Upper lobe of left lung (tissue), 6 donors: ENCODE data around the gene LAMP2. TPM values are rescaled to one million over a fixed set of nuclear protein-coding genes. Genes with fewer than 3 reads are reported as not detected.

Source experiments
- ATAC-seq, 2 donors: fragments of 200-7000 bp; cut with Tn5 transposase; one replicate each; pipeline ENCODE4 v1.9.1; 2022; ENCODE audit warnings: mild to moderate bottlenecking in 2 of 2, moderate library complexity in 2 of 2; ENCODE audit not compliant: low FRiP score in 2 of 2
- DNase-seq, 2 donors: peaks; one replicate each; pipeline ENCODE4 v3.0.0-alpha.2; 2019 to 2020
- H3K27ac ChIP-seq, 4 donors: fragments of 200-600 bp; sonication (generic); one replicate each; pipeline ENCODE4 v1.5.1; 2016 to 2019
- H3K27me3 ChIP-seq, 4 donors: fragments of 200-600 bp; sonication (generic); one replicate each; pipeline ENCODE4 v1.5.1; 2017 to 2019
- H3K36me3 ChIP-seq, 4 donors: fragments of 200-600 bp; sonication (generic); one replicate each; pipeline ENCODE4 v1.5.1; 2016 to 2019
- H3K4me1 ChIP-seq, 4 donors: fragments of 200-600 bp; sonication (generic); one replicate each; pipeline ENCODE4 v1.5.1; 2018 to 2019
- H3K4me3 ChIP-seq, 4 donors: fragments of 200-600 bp; sonication (generic); one replicate each; pipeline ENCODE4 v1.5.1; 2017 to 2019; ENCODE audit warnings: mild to moderate bottlenecking in 2 of 4, moderate library complexity in 1 of 4
- H3K9me3 ChIP-seq, 4 donors: fragments of 200-600 bp; sonication (generic); one replicate each; pipeline ENCODE4 v1.5.1; 2018 to 2019
- EP300 ChIP-seq, 4 donors: sonication (generic); formaldehyde crosslinking; IDR thresholded peaks; one replicate each; pipeline ENCODE4 v1.5.1; 2017; ENCODE audit warnings: antibody characterized with exemption in 4 of 4, control low read depth in 2 of 4
- POLR2A ChIP-seq, 4 donors: fragments of 450-650 bp; IDR thresholded peaks; one replicate each; pipeline ENCODE4 v1.5.1; 2016 to 2017; ENCODE audit warnings: antibody characterized with exemption in 4 of 4, mild to moderate bottlenecking in 2 of 4
- POLR2AphosphoS5 ChIP-seq, 2 donors: sonication (generic); formaldehyde crosslinking; IDR thresholded peaks; one replicate each; pipeline ENCODE4 v1.5.1; 2017; ENCODE audit warnings: antibody characterized with exemption in 2 of 2
- WGBS, 2 donors: methylation state at CpG; one replicate each; pipeline ENCODE4 v1.1.5; 2017 to 2018; 5-methylcytosine and 5-hydroxymethylcytosine counted together
- total RNA-seq, 6 donors: library from RNA; depleted of rRNA in 4 of 6; stranded (reverse); fragments of >200 nt in 4 of 6; gene quantifications; one replicate each; pipeline versions ENCODE4 v1.1.0 to v1.2.1, GENCODE V29; 2016 to 2021
- TF ChIP-seq, protein P1 (sequence below), 6 experiments: fragments of 450-650 bp in 4 of 6; fragments of 200-600 bp in 2 of 6; sonication (generic) in 2 of 6; IDR thresholded peaks; one replicate each; pipeline ENCODE4 v1.5.1; 2016 to 2019; ENCODE audit warnings: antibody characterized with exemption in 6 of 6
- donor health status: DM: no; HTN: no; CAD: no; lungs with moderate emphysema.
- donor health status: DM: no; HTN: yes; CAD: no; lungs with severe emphysema.

The LAMP2 gene
- total RNA-seq, 6 donors from 2014 or later: 28.0 to 145 (median 125) TPM

DNA sequence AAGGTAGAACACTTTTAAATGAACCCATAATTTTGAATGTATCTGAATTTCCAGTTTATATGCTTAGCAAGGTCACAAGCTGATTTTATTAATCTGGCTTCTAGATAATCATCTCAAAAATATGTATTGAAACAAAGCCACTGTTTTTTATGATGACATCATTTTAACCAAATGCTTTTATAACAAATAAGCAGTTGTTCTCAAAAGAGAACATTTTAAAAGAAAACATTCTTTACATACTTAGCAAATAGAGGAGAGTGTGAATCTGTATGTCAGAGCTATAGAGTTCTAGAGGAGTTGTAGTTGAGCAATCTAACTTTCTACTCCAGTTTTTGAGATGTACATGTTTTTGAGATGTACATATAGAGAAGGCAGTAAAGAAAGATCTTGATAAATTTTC is 42.5 kb downstream of the LAMP2 start:
- TF ChIP-seq POLR2A (IDR thresholded peaks at IDR 0.05) (no peak), EP300 (IDR thresholded peaks at IDR 0.05) (no peak), POLR2AphosphoS5 (IDR thresholded peaks at IDR 0.05) (no peak)
- TF ChIP-seq, protein P1, sequence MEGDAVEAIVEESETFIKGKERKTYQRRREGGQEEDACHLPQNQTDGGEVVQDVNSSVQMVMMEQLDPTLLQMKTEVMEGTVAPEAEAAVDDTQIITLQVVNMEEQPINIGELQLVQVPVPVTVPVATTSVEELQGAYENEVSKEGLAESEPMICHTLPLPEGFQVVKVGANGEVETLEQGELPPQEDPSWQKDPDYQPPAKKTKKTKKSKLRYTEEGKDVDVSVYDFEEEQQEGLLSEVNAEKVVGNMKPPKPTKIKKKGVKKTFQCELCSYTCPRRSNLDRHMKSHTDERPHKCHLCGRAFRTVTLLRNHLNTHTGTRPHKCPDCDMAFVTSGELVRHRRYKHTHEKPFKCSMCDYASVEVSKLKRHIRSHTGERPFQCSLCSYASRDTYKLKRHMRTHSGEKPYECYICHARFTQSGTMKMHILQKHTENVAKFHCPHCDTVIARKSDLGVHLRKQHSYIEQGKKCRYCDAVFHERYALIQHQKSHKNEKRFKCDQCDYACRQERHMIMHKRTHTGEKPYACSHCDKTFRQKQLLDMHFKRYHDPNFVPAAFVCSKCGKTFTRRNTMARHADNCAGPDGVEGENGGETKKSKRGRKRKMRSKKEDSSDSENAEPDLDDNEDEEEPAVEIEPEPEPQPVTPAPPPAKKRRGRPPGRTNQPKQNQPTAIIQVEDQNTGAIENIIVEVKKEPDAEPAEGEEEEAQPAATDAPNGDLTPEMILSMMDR (IDR thresholded peaks at IDR 0.05): no peak
- no peaks in the 10 kb centered on the region for H3K27me3 ChIP-seq
- no peak for DNase-seq
- no peak overlapping the region for H3K27ac ChIP-seq
- no peak for ATAC-seq
- H3K4me1 ChIP-seq: peaks cover 0 to 9% (median 0%) of the 10 kb centered on the region in 4 donors
- H3K4me3 ChIP-seq: no peak overlapping the region
- H3K9me3 ChIP-seq: no peaks in the 10 kb centered on the region
- H3K36me3 ChIP-seq: no peaks in the 10 kb centered on the region

DNA sequence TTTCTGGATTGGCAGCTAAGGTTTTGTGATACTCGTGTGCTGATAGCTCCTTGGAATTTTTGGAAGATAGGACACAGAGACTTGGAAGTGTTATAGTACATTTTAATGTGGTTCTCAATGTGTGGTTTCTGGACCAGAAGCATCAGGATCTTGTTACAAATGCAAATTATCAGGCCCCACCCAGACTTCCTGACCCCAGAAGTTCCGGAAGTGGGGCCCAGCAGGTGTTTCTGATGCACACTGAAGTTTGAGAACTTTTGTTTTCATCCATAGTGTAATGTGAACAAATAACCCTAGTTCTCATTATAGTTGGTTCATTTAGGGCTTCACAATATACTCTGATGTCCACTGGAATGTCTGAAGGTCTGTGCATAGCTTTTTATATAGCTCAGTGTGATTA is 49.6 kb downstream of the LAMP2 start:
- no peak for DNase-seq
- Histone ChIP-seq H3K9me3 (no peaks in the 10 kb centered on the region), H3K4me3 (no peak overlapping the region), H3K27ac (no peak overlapping the region), H3K4me1 (no peaks in the 10 kb centered on the region), H3K36me3 (no peaks in the 10 kb centered on the region), H3K27me3 (no peaks in the 10 kb centered on the region)
- 33 to 38% methylated on average over 1 to 2 of the region's 2 CpGs for WGBS, 2 donors
- no peak for ATAC-seq
- TF ChIP-seq POLR2A (IDR thresholded peaks at IDR 0.05) (no peak), POLR2AphosphoS5 (IDR thresholded peaks at IDR 0.05) (no peak), EP300 (IDR thresholded peaks at IDR 0.05) (no peak)
- TF ChIP-seq, protein P1 (IDR thresholded peaks at IDR 0.05): no peak

DNA sequence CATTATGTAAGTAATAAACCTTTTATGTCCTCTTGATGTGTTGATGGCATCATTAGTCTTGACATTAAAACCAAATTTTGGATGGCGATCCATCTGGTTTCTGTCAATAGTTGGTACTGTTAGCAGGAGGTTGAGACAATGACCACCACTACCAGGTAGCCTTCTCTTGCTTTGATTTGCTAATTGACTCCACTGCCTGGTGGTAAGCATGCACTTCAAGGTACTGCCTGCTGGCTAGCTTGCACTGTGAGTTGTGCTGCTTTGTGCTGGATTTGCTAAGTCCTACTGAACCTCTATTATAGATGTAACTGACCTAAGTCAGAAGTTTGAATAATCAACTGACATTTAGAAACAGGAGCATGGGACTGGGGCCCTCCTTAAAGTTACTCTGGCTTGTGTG is 60.9 kb downstream of the LAMP2 start:
- Histone ChIP-seq H3K4me3 (no peak overlapping the region), H3K27me3 (no peaks in the 10 kb centered on the region), H3K9me3 (no peaks in the 10 kb centered on the region), H3K27ac (no peak overlapping the region), H3K4me1 (no peaks in the 10 kb centered on the region), H3K36me3 (no peaks in the 10 kb centered on the region)
- DNase-seq: no peak
- WGBS, 2 donors: 89 to 100% methylated on average over 1 of the region's 1 CpG
- ATAC-seq: no peak
- TF ChIP-seq EP300 (IDR thresholded peaks at IDR 0.05) (no peak), POLR2A (IDR thresholded peaks at IDR 0.05) (no peak), POLR2AphosphoS5 (IDR thresholded peaks at IDR 0.05) (no peak)
- TF ChIP-seq, protein P1 (IDR thresholded peaks at IDR 0.05): no peak

DNA sequence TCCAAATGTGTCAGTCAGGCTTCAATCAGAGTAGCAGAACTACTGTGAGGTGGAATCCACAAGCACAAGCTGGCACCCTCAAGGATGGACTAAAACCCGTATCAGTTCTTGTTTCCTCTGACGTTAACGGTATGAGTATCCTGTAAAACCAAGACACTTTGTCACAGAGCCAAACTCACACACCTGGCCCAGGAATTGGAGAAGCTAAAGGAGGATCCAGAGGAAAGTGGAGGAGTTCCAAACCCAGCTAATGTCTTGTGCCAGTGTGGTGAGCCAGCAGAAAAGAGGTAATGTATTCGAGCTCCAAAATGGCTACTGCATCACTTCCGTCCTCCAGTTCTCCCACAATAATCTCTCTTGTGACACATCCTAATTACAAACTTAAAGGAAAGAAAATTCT is 62.5 kb downstream of the LAMP2 start:
- TF ChIP-seq POLR2A (IDR thresholded peaks at IDR 0.05) (no peak), EP300 (IDR thresholded peaks at IDR 0.05) (no peak), POLR2AphosphoS5 (IDR thresholded peaks at IDR 0.05) (no peak)
- TF ChIP-seq, protein P1 (IDR thresholded peaks at IDR 0.05): no peak
- no peaks in the 10 kb centered on the region for H3K36me3 ChIP-seq
- no peaks in the 10 kb centered on the region for H3K27me3 ChIP-seq
- no peak overlapping the region for H3K27ac ChIP-seq
- H3K9me3 ChIP-seq: no peaks in the 10 kb centered on the region
- no peak overlapping the region for H3K4me3 ChIP-seq
- H3K4me1 ChIP-seq: no peaks in the 10 kb centered on the region
- 70 to 84% methylated on average over 5 of the region's 5 CpGs for WGBS, 2 donors
- ATAC-seq (no peak), DNase-seq (no peak)

DNA sequence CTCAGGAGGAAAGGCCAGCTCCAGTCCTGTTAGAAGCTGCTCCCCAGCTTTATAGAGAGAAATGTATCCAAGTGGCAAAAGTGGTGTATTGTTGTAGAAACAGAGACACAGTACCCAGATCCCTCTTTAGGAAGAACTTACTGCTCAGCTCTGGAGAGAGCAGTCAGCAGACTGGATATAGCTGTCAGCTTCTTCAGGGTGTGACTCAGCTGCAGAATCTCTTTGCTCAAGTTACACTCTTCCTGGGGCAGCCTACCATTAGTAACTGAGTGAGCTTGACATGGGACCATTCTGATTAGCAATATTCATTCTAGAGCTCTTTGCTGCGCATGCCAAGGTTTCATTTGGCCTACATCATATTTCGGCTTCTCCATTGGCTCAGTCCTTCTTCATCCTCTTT is 66.7 kb downstream of the LAMP2 start:
- no peaks in the 10 kb centered on the region for H3K27me3 ChIP-seq
- ATAC-seq: no peak
- 94 to 96% methylated on average over 2 of the region's 2 CpGs for WGBS, 2 donors
- no peaks in the 10 kb centered on the region for H3K36me3 ChIP-seq
- DNase-seq: no peak
- H3K9me3 ChIP-seq: no peaks in the 10 kb centered on the region
- TF ChIP-seq EP300 (IDR thresholded peaks at IDR 0.05) (no peak), POLR2AphosphoS5 (IDR thresholded peaks at IDR 0.05) (no peak), POLR2A (IDR thresholded peaks at IDR 0.05) (no peak)
- TF ChIP-seq, protein P1 (IDR thresholded peaks at IDR 0.05): no peak
- no peaks in the 10 kb centered on the region for H3K4me1 ChIP-seq
- no peak overlapping the region for H3K4me3 ChIP-seq
- H3K27ac ChIP-seq: no peak overlapping the region
